ENCODE results near the gene UBC.
"Not testable (repeated sequence)": the region's sequence is repeated elsewhere in the genome, so short reads cannot be mapped to it uniquely, and the experiment has no call there.

UBC gene

GRCh38 chr12:124883263-124884130, 31.0 kb downstream of the UBC start:
- FAIRE-seq: no peak

GRCh38 chr12:124881123-124881522, 33.3 kb downstream of the UBC start:
- FAIRE-seq: no peak

GRCh38 chr12:124880335-124880734, 34.1 kb downstream of the UBC start:
- FAIRE-seq: not testable (repeated sequence)

GRCh38 chr12:124878795-124879516, 35.5 kb downstream of the UBC start:
- FAIRE-seq: no peak

- FAIRE-seq: no peak
Observed at GRCh38 chr12:124877423-124877822, 37.0 kb downstream of the UBC start.

- FAIRE-seq: no peak
Observed at GRCh38 chr12:124876171-124876570, 38.3 kb downstream of the UBC start.

- FAIRE-seq: no peak
Observed at GRCh38 chr12:124875803-124876132, 38.7 kb downstream of the UBC start.

- no peak for FAIRE-seq
Observed at GRCh38 chr12:124874988-124875802, 39.3 kb downstream of the UBC start.

- FAIRE-seq: no peak
Observed at GRCh38 chr12:124874188-124874587, 40.3 kb downstream of the UBC start.

GRCh38 chr12:124872068-124872719, 42.3 kb downstream of the UBC start:
- no peak for FAIRE-seq

- no peak for FAIRE-seq
Observed at GRCh38 chr12:124871297-124871696, 43.2 kb downstream of the UBC start.

- no peak for FAIRE-seq
Observed at GRCh38 chr12:124870515-124870914, 43.9 kb downstream of the UBC start.

GRCh38 chr12:124869059-124869665, 45.3 kb downstream of the UBC start:
- FAIRE-seq: no peak

- FAIRE-seq: no peak
Observed at GRCh38 chr12:124868252-124869058, 46.0 kb downstream of the UBC start.

GRCh38 chr12:124867401-124867930, 47.0 kb downstream of the UBC start:
- no peak for FAIRE-seq

GRCh38 chr12:124866883-124867400, 47.5 kb downstream of the UBC start:
- FAIRE-seq: no peak

- no peak for FAIRE-seq
Observed at GRCh38 chr12:124866195-124866882, 48.1 kb downstream of the UBC start.

GRCh38 chr12:124865728-124866127, 48.7 kb downstream of the UBC start:
- FAIRE-seq: no peak

GRCh38 chr12:124864326-124864752, 50.1 kb downstream of the UBC start:
- no peak for FAIRE-seq
